ENCODE measurements around the gene CLCN3. TPM values are rescaled to one million over a fixed set of nuclear protein-coding genes. Genes with fewer than 3 reads are reported as not detected.
A peak's percentile ranks its signal among the peaks of the same experiment; 100 is the strongest.

CLCN3 gene
- total RNA-seq, 1 donor from 2014 or later = 65.9 TPM

- DNase-seq = no peak
- no peak for ATAC-seq
- intact Hi-C loops (cut with micrococcal nuclease) = no loop called here
Observed at GRCh38 chr4:169644802-169645201, 24.4 kb downstream of the CLCN3 start.

GRCh38 chr4:169645627-169646026 is 25.2 kb downstream of the CLCN3 start:
- ATAC-seq (no peak), DNase-seq (no peak)
- intact Hi-C loops (cut with micrococcal nuclease) = no loop called here

- peak; percentile 72 for DNase-seq
Observed at GRCh38 chr4:169649545-169650226, 29.3 kb downstream of the CLCN3 start.

GRCh38 chr4:169650227-169650936 is 30.0 kb downstream of the CLCN3 start:
- intact Hi-C loops (cut with micrococcal nuclease) = no loop called here
- no peak for DNase-seq
- peak; percentile 75 for ATAC-seq

More at GRCh38 chr4:169649545-169650226, 29.3 kb downstream of the CLCN3 start:
- intact Hi-C loops (cut with micrococcal nuclease) = no loop called here
- ATAC-seq = peak; percentile 92

GRCh38 chr4:169652535-169652934 is 32.2 kb downstream of the CLCN3 start:
- ATAC-seq = no peak
- no peak for DNase-seq
- intact Hi-C loops (cut with micrococcal nuclease) = no loop called here

- intact Hi-C loops (cut with micrococcal nuclease) = no loop called here
- ATAC-seq (no peak), DNase-seq (no peak)
Observed at GRCh38 chr4:169655401-169655800, 35.0 kb downstream of the CLCN3 start.

GRCh38 chr4:169657470-169658107 is 37.2 kb downstream of the CLCN3 start:
- DNase-seq (no peak), ATAC-seq (no peak)
- intact Hi-C loops (cut with micrococcal nuclease) = no loop called here

- no peak for ATAC-seq
- DNase-seq = no peak
- intact Hi-C loops (cut with micrococcal nuclease) = no loop called here
Observed at GRCh38 chr4:169658196-169658595, 37.8 kb downstream of the CLCN3 start.

GRCh38 chr4:169658975-169659715 is 38.8 kb downstream of the CLCN3 start:
- DNase-seq (no peak), ATAC-seq (no peak)
- intact Hi-C loops (cut with micrococcal nuclease) = no loop called here

GRCh38 chr4:169659716-169660670 is 39.6 kb downstream of the CLCN3 start:
- DNase-seq (peak; percentile 46), ATAC-seq (peak; percentile 98)
- intact Hi-C loops (cut with micrococcal nuclease) = no loop called here

- intact Hi-C loops (cut with micrococcal nuclease) = no loop called here
- no peak for ATAC-seq
- no peak for DNase-seq
Observed at GRCh38 chr4:169660929-169661328, 40.6 kb downstream of the CLCN3 start.

GRCh38 chr4:169661761-169662160 is 41.4 kb downstream of the CLCN3 start:
- intact Hi-C loops (cut with micrococcal nuclease) = loop anchor here (2.0 kb wide), 1 partner anchor 41 kb away; the partner anchor contains the start of gene CLCN3
- DNase-seq = no peak
- no peak for ATAC-seq

- no peak for ATAC-seq
- DNase-seq = no peak
- intact Hi-C loops (cut with micrococcal nuclease) = loop anchor here (2.0 kb wide), 1 partner anchor 41 kb away; the partner anchor contains the start of gene CLCN3
Observed at GRCh38 chr4:169662206-169662605, 41.8 kb downstream of the CLCN3 start.

GRCh38 chr4:169663402-169663801 is 43.0 kb downstream of the CLCN3 start:
- no peak for ATAC-seq
- DNase-seq = no peak
- intact Hi-C loops (cut with micrococcal nuclease) = loop anchor here (2.0 kb wide), 1 partner anchor 43 kb away; the partner anchor contains the start of gene CLCN3

- DNase-seq = no peak
- intact Hi-C loops (cut with micrococcal nuclease) = loop anchor here (2.0 kb wide), 1 partner anchor 43 kb away; the partner anchor contains the start of gene CLCN3
- ATAC-seq = no peak
Observed at GRCh38 chr4:169663831-169664230, 43.5 kb downstream of the CLCN3 start.

- intact Hi-C loops (cut with micrococcal nuclease) = no loop called here
- DNase-seq = no peak
- ATAC-seq = no peak
Observed at GRCh38 chr4:169664615-169665014, 44.2 kb downstream of the CLCN3 start.

- intact Hi-C loops (cut with micrococcal nuclease) = no loop called here
- DNase-seq (no peak), ATAC-seq (no peak)
Observed at GRCh38 chr4:169665046-169665737, 44.8 kb downstream of the CLCN3 start.
